Measurements from ENCODE around the gene SEPTIN2.

The SEPTIN2 gene

DNA sequence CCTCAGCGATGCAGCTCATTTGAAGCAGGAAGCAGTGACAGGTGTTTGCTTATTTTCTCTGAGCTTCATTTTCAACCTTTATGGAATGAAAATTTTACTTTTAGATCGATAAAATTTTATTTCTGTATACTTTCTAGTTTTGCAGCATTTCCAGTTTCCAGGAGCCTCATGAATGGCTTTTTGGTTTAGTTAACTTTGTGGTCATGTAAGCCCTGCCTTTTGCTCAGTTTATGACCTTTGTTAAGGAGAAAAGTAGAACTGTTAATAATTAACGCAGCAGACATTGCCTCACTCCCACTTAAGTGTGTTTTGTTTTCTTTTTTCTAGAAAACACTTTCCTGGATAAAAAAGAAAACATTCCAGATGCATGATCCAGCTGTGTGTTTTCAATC, 35.9 kb downstream of the SEPTIN2 start:
- DNase-seq (ENCODE audit: insufficient read length, low spot score) (no peak), FAIRE-seq (no peak)
- TF ChIP-seq, protein P1, sequence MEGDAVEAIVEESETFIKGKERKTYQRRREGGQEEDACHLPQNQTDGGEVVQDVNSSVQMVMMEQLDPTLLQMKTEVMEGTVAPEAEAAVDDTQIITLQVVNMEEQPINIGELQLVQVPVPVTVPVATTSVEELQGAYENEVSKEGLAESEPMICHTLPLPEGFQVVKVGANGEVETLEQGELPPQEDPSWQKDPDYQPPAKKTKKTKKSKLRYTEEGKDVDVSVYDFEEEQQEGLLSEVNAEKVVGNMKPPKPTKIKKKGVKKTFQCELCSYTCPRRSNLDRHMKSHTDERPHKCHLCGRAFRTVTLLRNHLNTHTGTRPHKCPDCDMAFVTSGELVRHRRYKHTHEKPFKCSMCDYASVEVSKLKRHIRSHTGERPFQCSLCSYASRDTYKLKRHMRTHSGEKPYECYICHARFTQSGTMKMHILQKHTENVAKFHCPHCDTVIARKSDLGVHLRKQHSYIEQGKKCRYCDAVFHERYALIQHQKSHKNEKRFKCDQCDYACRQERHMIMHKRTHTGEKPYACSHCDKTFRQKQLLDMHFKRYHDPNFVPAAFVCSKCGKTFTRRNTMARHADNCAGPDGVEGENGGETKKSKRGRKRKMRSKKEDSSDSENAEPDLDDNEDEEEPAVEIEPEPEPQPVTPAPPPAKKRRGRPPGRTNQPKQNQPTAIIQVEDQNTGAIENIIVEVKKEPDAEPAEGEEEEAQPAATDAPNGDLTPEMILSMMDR (IDR thresholded peaks at IDR 0.05; ENCODE audit: insufficient read depth, missing control alignments), result no peak

DNA sequence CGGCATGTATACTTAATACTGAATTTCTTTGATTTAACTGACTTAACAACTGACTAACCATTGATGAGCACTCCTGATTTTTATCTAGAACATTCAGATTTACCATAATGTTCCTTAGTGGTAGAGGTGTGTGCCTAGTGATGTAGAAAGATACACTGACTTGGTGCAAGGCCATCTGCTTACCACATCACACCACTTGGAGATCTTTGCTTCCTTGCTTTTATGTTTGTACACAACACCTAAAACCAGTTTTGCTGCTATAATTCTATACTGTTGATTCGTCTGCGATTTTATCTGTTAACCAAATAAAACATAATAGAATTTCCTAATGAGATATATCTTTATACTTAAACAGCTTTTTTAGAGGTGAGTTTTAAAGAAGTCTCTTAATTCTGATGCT, 36.5 kb downstream of the SEPTIN2 start:
- no peak for DNase-seq (ENCODE audit: insufficient read length, low spot score)
- TF ChIP-seq, protein P1 (IDR thresholded peaks at IDR 0.05; ENCODE audit: insufficient read depth, missing control alignments), result no peak
- FAIRE-seq, result no peak

DNA sequence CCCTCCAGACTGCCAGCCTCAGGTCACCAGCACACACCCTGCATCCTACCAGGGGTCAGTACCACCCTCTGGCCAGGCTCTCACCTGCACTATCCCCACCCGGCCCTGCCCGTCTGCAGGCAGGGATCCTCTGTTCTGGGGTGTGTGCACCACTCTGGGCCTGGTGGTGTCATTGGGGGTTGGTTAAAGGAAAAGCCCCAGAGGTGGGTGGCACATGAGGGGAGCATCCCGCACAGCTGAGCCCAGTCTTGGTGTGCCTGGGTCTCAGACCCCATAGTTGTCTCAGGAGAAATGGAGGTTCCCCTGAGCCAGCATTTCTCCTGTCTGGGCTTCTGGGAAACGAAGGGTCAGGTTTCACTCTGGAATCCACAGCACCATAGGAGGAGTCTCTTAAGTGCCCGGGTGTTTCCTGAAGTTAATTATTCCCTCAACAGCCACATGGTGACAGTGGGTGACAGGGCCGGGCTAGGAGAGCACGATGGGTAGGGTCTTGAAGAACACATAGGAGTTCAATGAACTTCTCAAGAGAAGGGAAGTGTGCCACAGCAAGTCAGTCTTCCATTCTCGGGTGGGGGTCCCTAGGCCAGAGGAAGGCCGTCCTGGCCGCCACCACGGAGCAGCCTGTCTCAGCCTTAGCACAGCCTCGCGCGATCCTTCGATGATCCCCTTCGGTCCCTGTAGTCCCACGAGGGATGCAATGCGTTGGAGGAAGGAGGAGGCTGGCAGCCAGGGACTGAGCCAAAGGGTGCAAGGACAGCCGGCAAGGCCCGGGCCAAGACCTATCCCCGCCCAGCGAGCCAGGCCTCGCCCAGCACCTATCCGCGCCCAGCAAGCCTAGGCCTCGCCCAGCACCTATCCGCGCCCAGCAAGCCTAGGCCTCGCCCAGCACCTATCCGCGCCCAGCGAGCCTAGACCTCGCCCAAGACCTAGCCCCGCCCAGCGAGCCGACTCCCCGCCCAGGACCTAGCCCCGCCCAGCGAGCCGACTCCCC, 39.2 kb downstream of the SEPTIN2 start:
- DNase-seq (ENCODE audit: insufficient read length, low spot score) (no peak), FAIRE-seq (no peak)
- TF ChIP-seq, protein P1 (IDR thresholded peaks at IDR 0.05; ENCODE audit: insufficient read depth, missing control alignments), result no peak

DNA sequence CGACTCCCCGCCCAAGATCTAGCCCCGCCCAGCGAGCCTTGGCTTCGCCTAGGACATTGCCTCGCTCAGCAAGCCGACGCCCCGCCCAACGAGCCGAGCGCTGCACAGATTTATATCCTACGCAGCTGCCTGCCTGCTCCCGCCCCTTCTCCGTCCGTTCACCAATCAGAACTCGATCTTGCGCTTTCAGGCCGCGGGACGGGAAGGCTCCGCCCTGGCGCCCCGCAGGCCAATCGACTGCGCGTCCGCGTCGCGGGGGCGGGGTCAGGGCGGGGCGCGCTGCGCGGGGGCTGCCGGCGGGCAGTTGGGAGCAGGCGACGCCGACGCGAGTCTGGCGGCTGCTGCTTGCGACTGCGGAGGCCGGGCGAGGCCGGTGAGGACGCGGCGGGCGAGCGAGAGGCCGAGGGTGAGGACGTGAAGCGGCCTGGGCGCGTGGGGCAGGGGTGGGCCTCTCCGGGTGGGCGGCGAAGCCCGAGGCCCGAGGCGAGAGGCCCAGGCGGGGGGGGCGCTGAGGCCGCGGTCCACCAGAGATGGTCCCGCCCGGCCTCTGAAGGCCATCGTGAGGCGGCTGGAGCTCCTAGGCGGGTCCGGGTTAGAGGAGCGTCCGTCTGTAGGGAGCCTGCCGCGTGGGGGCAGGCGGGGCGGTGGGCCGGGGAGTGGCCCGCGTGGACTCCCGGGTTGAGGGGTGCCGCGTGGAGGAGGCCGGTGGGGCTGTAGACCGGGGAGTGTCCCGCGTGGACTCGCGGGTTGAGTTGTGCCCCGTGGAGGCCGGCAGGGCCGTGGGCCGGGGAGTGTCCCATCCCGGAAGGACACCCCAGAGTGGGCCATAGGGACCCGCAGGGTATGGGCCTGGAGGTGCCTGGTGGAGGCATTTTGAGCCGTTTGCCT, 40.5 kb downstream of the SEPTIN2 start, which contains the start of gene FARP2:
Gene FARP2 (plus strand): TSS at position 303 of the 888 bp plus-strand sequence. CDS start 16,823 bp downstream, outside the sequence.
- DNase-seq (ENCODE audit: insufficient read length, low spot score) (peak; percentile 70), FAIRE-seq (no peak)
- TF ChIP-seq, protein P1 (IDR thresholded peaks at IDR 0.05; ENCODE audit: insufficient read depth, missing control alignments), result no peak

DNA sequence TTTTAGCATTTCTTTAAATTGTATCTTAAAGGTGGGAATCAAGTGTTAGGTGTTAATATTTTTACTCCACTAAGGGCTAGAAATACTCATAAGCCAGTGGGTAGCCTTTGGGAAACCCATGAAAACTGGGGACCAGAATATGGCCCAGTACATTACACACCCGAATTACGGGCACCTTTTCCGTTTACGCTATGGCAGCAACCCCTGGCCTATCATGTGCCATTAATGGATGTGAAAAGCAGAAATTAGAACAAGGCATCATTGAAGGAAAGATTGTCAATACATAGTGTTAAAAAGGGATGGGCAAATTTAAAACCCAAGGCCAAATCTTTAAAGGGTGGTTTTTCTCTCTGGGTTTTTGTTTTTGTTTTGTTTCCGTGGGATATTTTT, 41.1 kb downstream of the SEPTIN2 start:
- DNase-seq (ENCODE audit: insufficient read length, low spot score) (no peak), FAIRE-seq (no peak)
- TF ChIP-seq, protein P1 (IDR thresholded peaks at IDR 0.05; ENCODE audit: insufficient read depth, missing control alignments), result no peak

DNA sequence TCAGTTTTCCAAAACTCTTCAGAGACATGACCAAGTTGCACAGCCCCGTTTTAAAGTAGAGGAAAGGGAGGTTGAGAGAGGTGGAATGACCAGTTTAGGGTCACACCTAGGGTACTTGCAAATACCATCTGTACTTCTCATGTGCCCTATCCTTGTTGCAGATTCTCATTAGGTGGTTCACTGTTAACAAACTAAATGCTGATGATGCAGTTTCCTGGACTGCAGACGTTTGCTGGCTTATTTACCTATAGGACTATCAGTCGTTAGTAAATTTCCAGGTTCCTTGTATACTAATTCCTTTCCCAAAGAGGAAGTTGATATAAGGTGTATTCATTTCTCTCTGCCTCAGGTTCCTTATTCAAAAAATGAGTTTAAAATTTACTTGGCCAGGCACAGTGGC, 41.8 kb downstream of the SEPTIN2 start:
- no peak for DNase-seq (ENCODE audit: insufficient read length, low spot score)
- TF ChIP-seq, protein P1 (IDR thresholded peaks at IDR 0.05; ENCODE audit: insufficient read depth, missing control alignments), result no peak
- FAIRE-seq, result no peak
